Midbrain (tissue), 1 donor: ENCODE measurements around the gene TYW1.
"Not testable (repeated sequence)": the region's sequence is repeated elsewhere in the genome, so short reads cannot be mapped to it uniquely, and the experiment has no call there.

Source experiments
- DNase-seq: peaks from one replicate; lab custom pipeline; 2025; lab: John Stamatoyannopoulos, UW

The TYW1 gene

GRCh38 chr7:66995050-66995776, 1.4 kb upstream of the TYW1 start, which contains the start of gene SBDS:
Gene SBDS (minus strand): TSS chr7:66995586. CDS start chr7:66995417, 169 bp downstream.
- DNase-seq: peak; percentile 97

GRCh38 chr7:67000601-67001258, 4.1 kb downstream of the TYW1 start:
- DNase-seq: not testable (repeated sequence)

GRCh38 chr7:67004145-67004544, 7.5 kb downstream of the TYW1 start:
- not testable (repeated sequence) for DNase-seq

- no peak for DNase-seq
These were observed 10.3 kb downstream of the TYW1 start for GRCh38 chr7:67006965-67007364.

- no peak for DNase-seq
These were observed 11.6 kb downstream of the TYW1 start for GRCh38 chr7:67008260-67008659.

- DNase-seq: not testable (repeated sequence)
These were observed 13.0 kb downstream of the TYW1 start for GRCh38 chr7:67009677-67010076.

GRCh38 chr7:67014076-67014622, 17.5 kb downstream of the TYW1 start:
- DNase-seq: not testable (repeated sequence)

GRCh38 chr7:67017971-67018370, 21.3 kb downstream of the TYW1 start:
- DNase-seq: not testable (repeated sequence)

GRCh38 chr7:67018940-67019339, 22.3 kb downstream of the TYW1 start:
- DNase-seq: no peak

- no peak for DNase-seq
These were observed 23.1 kb downstream of the TYW1 start for GRCh38 chr7:67019562-67020390.

DNA sequence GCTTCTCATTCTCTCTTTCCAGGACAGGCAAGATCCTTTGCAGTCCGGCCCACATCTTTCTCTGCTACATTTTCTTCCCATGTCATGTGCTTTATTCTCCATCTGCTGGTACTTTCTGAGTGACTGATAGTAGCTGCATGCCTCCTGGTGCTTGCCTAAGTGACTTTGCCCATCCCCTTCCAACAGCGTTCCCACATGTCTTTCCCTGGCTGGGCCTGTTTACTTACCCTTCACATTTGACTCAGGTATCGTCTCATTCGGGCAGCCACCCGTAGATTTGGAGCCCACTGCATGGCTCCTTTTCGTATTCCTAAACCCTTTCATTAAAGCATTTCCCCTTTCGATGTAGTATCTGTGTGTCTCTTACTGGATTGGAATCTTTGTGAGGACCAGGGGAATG, 24.6 kb downstream of the TYW1 start:
- DNase-seq: no peak

DNA sequence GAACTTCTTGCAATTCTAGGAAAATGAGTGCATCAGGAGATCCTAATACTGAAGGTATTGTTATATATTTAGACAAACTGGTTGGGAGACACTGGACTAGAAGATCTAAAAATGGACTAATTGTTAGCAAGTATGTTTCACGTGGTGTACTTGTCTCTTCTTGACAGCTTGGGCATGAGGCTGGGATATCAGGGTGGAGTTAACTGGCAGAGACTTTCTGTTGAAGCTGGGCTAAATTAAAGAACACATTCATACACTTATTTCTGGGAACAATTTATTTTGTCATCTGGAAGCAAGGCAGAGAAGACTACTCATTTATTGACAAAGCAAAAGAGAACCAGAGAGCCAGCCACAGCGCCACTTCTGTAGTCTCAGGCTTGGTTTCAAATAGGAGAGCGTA, 25.9 kb downstream of the TYW1 start:
- DNase-seq: no peak

- not testable (repeated sequence) for DNase-seq
These were observed 28.8 kb downstream of the TYW1 start for GRCh38 chr7:67025459-67025858.

DNA sequence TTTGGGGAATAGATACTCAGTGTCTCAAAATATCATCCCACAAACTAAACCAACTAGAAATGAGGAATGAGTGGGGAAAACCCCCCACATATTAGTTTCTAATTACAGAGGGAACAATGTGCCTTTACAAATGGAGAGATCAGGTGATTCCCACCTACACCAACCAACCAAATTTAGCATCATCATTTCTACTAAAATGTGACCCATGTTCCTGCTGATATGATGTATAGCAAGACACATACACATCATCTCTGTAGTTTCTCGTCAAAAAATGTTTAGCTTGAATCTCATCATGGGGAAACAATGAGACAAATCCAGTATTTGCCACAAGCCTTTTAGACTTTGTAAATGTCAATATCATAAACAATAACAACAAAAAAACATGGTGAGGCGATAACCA, 35.1 kb downstream of the TYW1 start:
- DNase-seq: not testable (repeated sequence)

DNA sequence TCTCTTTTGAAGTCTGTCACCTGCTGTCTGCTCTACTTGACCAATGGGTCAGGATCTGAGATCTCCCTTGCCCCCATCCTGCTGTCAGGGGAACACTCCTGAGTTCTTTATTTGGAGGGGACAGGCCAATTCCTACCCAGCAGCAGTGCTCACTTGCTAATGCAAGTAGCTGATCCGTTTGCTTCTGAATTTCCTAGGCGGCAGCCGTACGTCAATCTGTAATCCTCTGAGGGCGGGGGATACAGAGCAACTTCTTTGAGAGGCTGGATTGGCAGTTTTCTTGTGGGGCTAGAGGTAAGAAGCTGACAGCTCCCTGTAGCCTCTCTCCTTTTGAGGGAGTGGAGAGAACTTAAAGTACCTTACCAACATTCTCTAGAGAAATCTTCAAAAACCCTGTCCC, 36.6 kb downstream of the TYW1 start:
- DNase-seq: no peak

DNA sequence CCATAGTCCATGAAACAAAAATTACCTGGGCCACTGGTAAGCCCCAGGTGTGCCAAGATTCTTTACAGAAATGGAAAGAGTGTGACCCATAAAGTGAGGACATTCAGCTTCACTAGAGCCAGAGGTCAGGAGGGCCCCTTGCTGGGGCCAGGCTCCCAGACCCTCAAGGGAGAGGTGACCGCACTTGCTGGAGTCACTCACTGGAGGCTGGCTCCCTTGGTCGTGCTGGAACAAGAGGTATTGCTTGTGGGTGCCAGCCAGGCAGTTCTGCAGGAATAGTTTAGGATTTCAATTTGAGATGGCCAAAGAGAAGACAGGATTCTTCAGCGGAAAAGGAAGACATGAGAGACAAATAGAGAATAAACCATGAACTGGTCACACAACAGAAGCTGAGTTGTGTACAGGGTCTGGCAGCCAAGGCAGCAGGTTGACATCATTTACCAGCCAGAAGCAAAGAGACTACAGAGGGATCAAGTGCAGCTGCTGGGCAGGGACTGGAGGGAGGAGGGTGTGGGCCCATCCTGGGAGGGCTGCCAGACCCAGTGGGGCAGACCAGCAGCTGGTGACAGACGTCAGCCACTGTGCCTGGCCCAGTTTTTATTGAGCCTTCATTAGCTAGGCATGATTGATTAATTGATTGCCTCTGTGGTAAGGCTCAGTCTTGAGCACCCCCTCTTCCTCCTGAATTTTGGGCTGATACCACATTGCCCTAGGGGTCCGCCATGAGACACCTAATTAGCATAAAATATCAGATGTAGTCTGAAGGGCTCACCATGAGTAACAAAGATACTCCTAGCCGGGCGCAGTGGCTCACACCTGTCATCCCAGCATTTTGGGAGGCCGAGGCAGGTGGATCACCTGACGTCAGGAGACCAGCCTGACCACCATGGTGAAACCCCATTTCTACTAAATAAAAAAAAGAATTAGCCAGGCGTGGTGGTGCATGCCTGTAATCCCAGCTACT, 40.1 kb downstream of the TYW1 start:
- peak; percentile 72 for DNase-seq

DNA sequence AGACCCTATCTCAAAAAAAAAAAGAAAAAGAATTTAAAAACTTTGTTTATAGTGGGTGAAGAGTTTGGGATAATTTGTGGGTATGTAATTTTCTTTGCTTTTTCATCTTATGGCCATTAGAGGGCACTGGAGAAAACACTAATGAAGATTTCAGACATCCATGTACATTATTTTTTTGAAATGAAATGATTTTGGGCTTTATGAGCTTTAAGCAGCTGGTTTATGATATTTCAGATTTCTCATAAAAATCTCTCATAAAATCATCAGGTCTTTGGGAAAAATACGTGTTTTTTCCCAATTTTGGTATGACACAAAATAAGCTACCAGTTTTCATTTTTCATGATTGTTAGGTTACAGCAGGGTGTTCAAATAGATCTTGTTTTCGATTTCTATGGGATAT, 44.2 kb downstream of the TYW1 start:
- not testable (repeated sequence) for DNase-seq

GRCh38 chr7:67042781-67043558, 46.3 kb downstream of the TYW1 start:
- peak; percentile 62 for DNase-seq

GRCh38 chr7:67043559-67043930, 46.9 kb downstream of the TYW1 start:
- not testable (repeated sequence) for DNase-seq

GRCh38 chr7:67045496-67045995, 48.9 kb downstream of the TYW1 start:
- DNase-seq: no peak
